ENCODE measurements around the gene PHACTR4.

PHACTR4 gene

DNA sequence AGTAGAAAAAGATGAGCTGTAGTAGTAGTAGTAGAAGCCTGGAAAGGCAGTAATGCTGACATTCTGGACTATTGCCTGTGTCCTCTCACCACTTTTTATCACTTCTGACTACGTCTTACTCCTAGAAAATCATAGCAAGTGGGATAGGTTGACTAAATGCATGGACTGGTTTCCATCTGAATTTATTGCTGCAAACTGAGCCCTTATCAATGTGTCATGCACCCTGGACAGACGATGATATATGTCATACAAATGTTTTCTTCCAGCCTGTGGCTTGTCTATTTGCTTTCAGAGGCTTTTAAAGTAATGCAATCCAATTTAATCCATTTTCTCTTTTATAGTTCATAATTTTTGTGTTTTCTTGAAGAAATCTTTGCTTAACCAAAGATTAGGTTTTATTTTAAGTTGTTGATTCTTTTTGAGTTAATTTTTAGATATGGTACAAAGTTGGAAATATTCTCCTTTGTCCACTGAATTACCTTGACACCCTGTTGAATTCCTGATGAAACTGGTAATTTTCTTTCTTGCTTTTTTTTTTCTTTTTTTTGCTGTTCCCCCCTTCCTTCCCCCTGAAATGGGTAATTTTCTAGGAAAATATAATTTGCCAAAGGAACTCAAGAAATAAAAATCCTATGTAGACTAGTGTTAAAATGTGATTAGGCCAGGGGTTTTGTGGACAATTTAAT lies 47.1 kb downstream of the PHACTR4 start:
- Histone ChIP-seq H3K36me3 (ENCODE audit: control insufficient read depth in 1 of 2, insufficient read depth in 2 of 2, low read depth in 1 of 2, low read length in 2 of 2) (peaks cover 0 to 2% of the 10 kb centered on the region in 2 experiments), H2AK5ac (ENCODE audit: low read length, severe bottlenecking) (no peak overlapping the region), H3K27me3 (ENCODE audit: control insufficient read depth in 1 of 2, insufficient read depth in 1 of 2, low read length in 2 of 2) (no peaks in the 10 kb centered on the region), H2BK120ac (ENCODE audit: low read depth, low read length) (no peak overlapping the region), H3K79me1 (replicated peaks; ENCODE audit: low read length, poor library complexity, severe bottlenecking) (peaks cover 9% of the 10 kb centered on the region), H3K4me1 (ENCODE audit: control insufficient read depth, insufficient read depth, low read depth, low read length) (peaks cover 7% of the 10 kb centered on the region), H3K9ac (ENCODE audit: low read length) (no peak overlapping the region), H4K91ac (ENCODE audit: low read length) (no peak overlapping the region), H3K14ac (ENCODE audit: low read length in 2 of 2) (no peak overlapping the region), H2AFZ (ENCODE audit: low read depth, low read length) (no peak overlapping the region), H3K23ac (ENCODE audit: low read length in 2 of 2) (no peak overlapping the region), H3K4me2 (ENCODE audit: low read length, poor library complexity, severe bottlenecking) (no peak overlapping the region), H3K4me3 (ENCODE audit: insufficient read depth in 1 of 2, low read depth in 1 of 2, low read length in 2 of 2) (no peak overlapping the region), H2BK15ac (ENCODE audit: low read depth, poor library complexity, severe bottlenecking) (no peak overlapping the region), H4K8ac (ENCODE audit: low read length) (no peak overlapping the region), H3K18ac (ENCODE audit: low read depth in 1 of 2, low read length in 2 of 2) (no peak overlapping the region), H3K9me3 (ENCODE audit: control insufficient read depth, low read length) (no peaks in the 10 kb centered on the region), H2BK5ac (ENCODE audit: low read depth, low read length, poor library complexity, severe bottlenecking) (no peak overlapping the region), H2BK12ac (ENCODE audit: low read length in 2 of 2) (no peak overlapping the region), H3K27ac (ENCODE audit: low read length, poor library complexity, severe bottlenecking) (no peak overlapping the region), H3K4ac (ENCODE audit: low read depth in 1 of 2, low read length in 2 of 2) (no peak overlapping the region)
- WGBS: 50% methylated on average over 1 of the region's 2 CpGs
- DNase-seq: peak; percentile 62

- H4K8ac ChIP-seq (ENCODE audit: low read length): no peak overlapping the region
- no peak overlapping the region for H3K14ac ChIP-seq (ENCODE audit: low read length in 2 of 2)
- 41% methylated on average over 3 of the region's 3 CpGs for WGBS
- H3K79me1 ChIP-seq (replicated peaks; ENCODE audit: low read length, poor library complexity, severe bottlenecking): peaks cover 9% of the 10 kb centered on the region
- H3K9ac ChIP-seq (ENCODE audit: low read length): peak overlapping the region; percentile 46
- H2BK120ac ChIP-seq (ENCODE audit: low read depth, low read length): no peak overlapping the region
- peak; percentile 81 for DNase-seq
- no peak overlapping the region for H2BK12ac ChIP-seq (ENCODE audit: low read length in 2 of 2)
- H3K4me3 ChIP-seq (ENCODE audit: insufficient read depth in 1 of 2, low read depth in 1 of 2, low read length in 2 of 2): no peak overlapping the region
- H3K9me3 ChIP-seq (ENCODE audit: control insufficient read depth, low read length): no peaks in the 10 kb centered on the region
- H2BK15ac ChIP-seq (ENCODE audit: low read depth, poor library complexity, severe bottlenecking): no peak overlapping the region
- no peak overlapping the region for H4K91ac ChIP-seq (ENCODE audit: low read length)
- H3K4me2 ChIP-seq (ENCODE audit: low read length, poor library complexity, severe bottlenecking): no peak overlapping the region
- no peak overlapping the region for H3K23ac ChIP-seq (ENCODE audit: low read length in 2 of 2)
- H2AK5ac ChIP-seq (ENCODE audit: low read length, severe bottlenecking): no peak overlapping the region
- H3K4ac ChIP-seq (ENCODE audit: low read depth in 1 of 2, low read length in 2 of 2): no peak overlapping the region
- H3K4me1 ChIP-seq (ENCODE audit: control insufficient read depth, insufficient read depth, low read depth, low read length): peaks cover 7% of the 10 kb centered on the region
- H3K18ac ChIP-seq (ENCODE audit: low read depth in 1 of 2, low read length in 2 of 2): no peak overlapping the region
- peak overlapping the region; percentile 62 for H3K27ac ChIP-seq (ENCODE audit: low read length, poor library complexity, severe bottlenecking)
- H2AFZ ChIP-seq (ENCODE audit: low read depth, low read length): no peak overlapping the region
- no peak overlapping the region for H2BK5ac ChIP-seq (ENCODE audit: low read depth, low read length, poor library complexity, severe bottlenecking)
- peaks cover 0 to 2% of the 10 kb centered on the region in 2 experiments for H3K36me3 ChIP-seq (ENCODE audit: control insufficient read depth in 1 of 2, insufficient read depth in 2 of 2, low read depth in 1 of 2, low read length in 2 of 2)
- H3K27me3 ChIP-seq (ENCODE audit: control insufficient read depth in 1 of 2, insufficient read depth in 1 of 2, low read length in 2 of 2): no peaks in the 10 kb centered on the region
Measured at GRCh38 chr1:28417441-28417922, 47.9 kb downstream of the PHACTR4 start.

GRCh38 chr1:28417926-28418637 lies 48.5 kb downstream of the PHACTR4 start:
- Histone ChIP-seq H3K4ac (ENCODE audit: low read depth in 1 of 2, low read length in 2 of 2) (no peak overlapping the region), H4K8ac (ENCODE audit: low read length) (no peak overlapping the region), H3K79me1 (replicated peaks; ENCODE audit: low read length, poor library complexity, severe bottlenecking) (peaks cover 7% of the 10 kb centered on the region), H3K14ac (ENCODE audit: low read length in 2 of 2) (no peak overlapping the region), H2AK5ac (ENCODE audit: low read length, severe bottlenecking) (peak overlapping the region; percentile 36), H3K9me3 (ENCODE audit: control insufficient read depth, low read length) (no peaks in the 10 kb centered on the region), H3K4me2 (ENCODE audit: low read length, poor library complexity, severe bottlenecking) (no peak overlapping the region), H2BK120ac (ENCODE audit: low read depth, low read length) (no peak overlapping the region), H2BK12ac (ENCODE audit: low read length in 2 of 2) (no peak overlapping the region), H4K91ac (ENCODE audit: low read length) (no peak overlapping the region), H3K4me1 (ENCODE audit: control insufficient read depth, insufficient read depth, low read depth, low read length) (peaks cover 5% of the 10 kb centered on the region), H3K27me3 (ENCODE audit: control insufficient read depth in 1 of 2, insufficient read depth in 1 of 2, low read length in 2 of 2) (no peaks in the 10 kb centered on the region), H3K27ac (ENCODE audit: low read length, poor library complexity, severe bottlenecking) (peak overlapping the region; percentile 62), H3K9ac (ENCODE audit: low read length) (peak overlapping the region; percentile 46), H3K18ac (ENCODE audit: low read depth in 1 of 2, low read length in 2 of 2) (no peak overlapping the region), H2BK15ac (ENCODE audit: low read depth, poor library complexity, severe bottlenecking) (no peak overlapping the region), H3K4me3 (ENCODE audit: insufficient read depth in 1 of 2, low read depth in 1 of 2, low read length in 2 of 2) (no peak overlapping the region), H2AFZ (ENCODE audit: low read depth, low read length) (no peak overlapping the region), H3K23ac (ENCODE audit: low read length in 2 of 2) (no peak overlapping the region), H2BK5ac (ENCODE audit: low read depth, low read length, poor library complexity, severe bottlenecking) (no peak overlapping the region), H3K36me3 (ENCODE audit: control insufficient read depth in 1 of 2, insufficient read depth in 2 of 2, low read depth in 1 of 2, low read length in 2 of 2) (peaks cover 0 to 2% of the 10 kb centered on the region in 2 experiments)
- WGBS: 91% methylated on average over 2 of the region's 4 CpGs
- DNase-seq: no peak

GRCh38 chr1:28421744-28422143 lies 52.2 kb downstream of the PHACTR4 start:
- H3K27me3 ChIP-seq (ENCODE audit: control insufficient read depth in 1 of 2, insufficient read depth in 1 of 2, low read length in 2 of 2): no peaks in the 10 kb centered on the region
- H3K18ac ChIP-seq (ENCODE audit: low read depth in 1 of 2, low read length in 2 of 2): no peak overlapping the region
- no peak overlapping the region for H3K14ac ChIP-seq (ENCODE audit: low read length in 2 of 2)
- peaks cover 0 to 13% of the 10 kb centered on the region in 2 experiments for H3K36me3 ChIP-seq (ENCODE audit: control insufficient read depth in 1 of 2, insufficient read depth in 2 of 2, low read depth in 1 of 2, low read length in 2 of 2)
- no peak overlapping the region for H3K27ac ChIP-seq (ENCODE audit: low read length, poor library complexity, severe bottlenecking)
- H2AFZ ChIP-seq (ENCODE audit: low read depth, low read length): no peak overlapping the region
- no peaks in the 10 kb centered on the region for H3K9me3 ChIP-seq (ENCODE audit: control insufficient read depth, low read length)
- H3K23ac ChIP-seq (ENCODE audit: low read length in 2 of 2): no peak overlapping the region
- H2BK120ac ChIP-seq (ENCODE audit: low read depth, low read length): no peak overlapping the region
- H3K4ac ChIP-seq (ENCODE audit: low read depth in 1 of 2, low read length in 2 of 2): no peak overlapping the region
- no peak overlapping the region for H2AK5ac ChIP-seq (ENCODE audit: low read length, severe bottlenecking)
- no peak overlapping the region for H2BK5ac ChIP-seq (ENCODE audit: low read depth, low read length, poor library complexity, severe bottlenecking)
- DNase-seq: no peak
- H4K8ac ChIP-seq (ENCODE audit: low read length): no peak overlapping the region
- no peak overlapping the region for H3K9ac ChIP-seq (ENCODE audit: low read length)
- no CpG with 5 or more reads among the region's 1 CpG for WGBS
- no peak overlapping the region for H3K4me2 ChIP-seq (ENCODE audit: low read length, poor library complexity, severe bottlenecking)
- peaks cover 3% of the 10 kb centered on the region for H3K4me1 ChIP-seq (ENCODE audit: control insufficient read depth, insufficient read depth, low read depth, low read length)
- H4K91ac ChIP-seq (ENCODE audit: low read length): no peak overlapping the region
- no peak overlapping the region for H2BK12ac ChIP-seq (ENCODE audit: low read length in 2 of 2)
- H3K4me3 ChIP-seq (ENCODE audit: insufficient read depth in 1 of 2, low read depth in 1 of 2, low read length in 2 of 2): no peak overlapping the region
- peaks cover 6% of the 10 kb centered on the region for H3K79me1 ChIP-seq (replicated peaks; ENCODE audit: low read length, poor library complexity, severe bottlenecking)
- no peak overlapping the region for H2BK15ac ChIP-seq (ENCODE audit: low read depth, poor library complexity, severe bottlenecking)

All from mesenchymal stem cell (in vitro differentiated cells and primary cell).